Right lobe of liver (tissue), 6 donors: ENCODE data around the gene TTC9B. TPM values are rescaled to one million over a fixed set of nuclear protein-coding genes. Genes with fewer than 3 reads are reported as not detected.
A peak's percentile ranks its signal among the peaks of the same experiment; 100 is the strongest.

ENCODE experiments used
- ATAC-seq, 4 donors: fragments of 200-7000 bp; cut with Tn5 transposase; one replicate each; pipeline ENCODE4 v1.9.1; 2020; ENCODE audit warnings: mild to moderate bottlenecking in 4 of 4, moderate library complexity in 4 of 4
- DNase-seq, 3 donors: peaks; one replicate each; pipeline ENCODE4 v3.0.0-alpha.2; 2020
- H3K27ac ChIP-seq, 3 donors: fragments of 200-600 bp; one replicate each; pipeline ENCODE4 v1.8.0; 2022
- H3K27me3 ChIP-seq, 2 donors: fragments of 200-600 bp; one replicate each; pipeline ENCODE4 v1.8.0; 2022
- H3K36me3 ChIP-seq, 4 donors: fragments of 200-600 bp; sonication (generic) in 1 of 4; one replicate each; pipeline versions ENCODE4 v1.5.1 to v1.8.0; 2017 to 2022; ENCODE audit warnings: control low read depth in 1 of 4
- H3K4me1 ChIP-seq, 4 donors: fragments of 200-600 bp; sonication (generic) in 1 of 4; one replicate each; pipeline versions ENCODE4 v1.5.1 to v1.8.0; 2017 to 2022; ENCODE audit warnings: control low read depth in 1 of 4
- H3K4me3 ChIP-seq, 3 donors: fragments of 200-600 bp; one replicate each; pipeline ENCODE4 v1.8.0; 2022
- H3K9me3 ChIP-seq, 4 donors: fragments of 200-600 bp; sonication (generic) in 1 of 4; one replicate each; pipeline versions ENCODE4 v1.5.1 to v1.8.0; 2017 to 2022; ENCODE audit warnings: control low read depth in 1 of 4
- POLR2A ChIP-seq: fragments of 450-650 bp; IDR thresholded peaks from one replicate; pipeline ENCODE4 v1.6.1; 2017; ENCODE audit warnings: antibody characterized with exemption, mild to moderate bottlenecking
- WGBS: methylation state at CpG from one replicate; pipeline ENCODE4 v1.1.6; 2018; ENCODE audit warnings: low coverage, low lambda C conversion rate; ENCODE audit not compliant: insufficient coverage; ENCODE audit errors: missing lambda C conversion rate; 5-methylcytosine and 5-hydroxymethylcytosine counted together
- intact Hi-C, 2 donors: fragments of 100-400 bp; cut with DNase I; formaldehyde crosslinking; loops; one replicate each; pipeline versions ENCODE4 v1.11.2 to v1.14.1; 2022
- total RNA-seq, 6 experiments: library from RNA; depleted of rRNA in 2 of 6; stranded (reverse); fragments of >200 nt in 2 of 6; fragmentation: NEBNext Ultra II Directional in 3 of 6; extraction: Animal tissue kit (Norgen Biotek cat#: 25700) in 3 of 6; gene quantifications; one replicate each; pipeline versions ENCODE4 v1.1.0 to v1.2.4, GENCODE V29; 2016 to 2023
- TF ChIP-seq, protein P1 (sequence below), 4 donors: fragments of 200-600 bp in 3 of 4; fragments of 450-650 bp in 1 of 4; IDR thresholded peaks; one replicate each; pipeline versions ENCODE4 v1.5.1 to v1.8.0; 2016 to 2022; ENCODE audit warnings: antibody characterized with exemption in 4 of 4, mild to moderate bottlenecking in 2 of 4
- donor health status: DM: no; HTN: yes; CAD: no.
- donor health status: DM: no; HTN: no; CAD: no.
- donor health status: DM: no; HTN: no; CAD: no.
- donor health status: DM: no; HTN: yes; CAD: no.
- donor health status: DM: no; HTN: yes; CAD: no.

TTC9B gene
- total RNA-seq, 6 experiments from 2014 or later: not detected

DNA sequence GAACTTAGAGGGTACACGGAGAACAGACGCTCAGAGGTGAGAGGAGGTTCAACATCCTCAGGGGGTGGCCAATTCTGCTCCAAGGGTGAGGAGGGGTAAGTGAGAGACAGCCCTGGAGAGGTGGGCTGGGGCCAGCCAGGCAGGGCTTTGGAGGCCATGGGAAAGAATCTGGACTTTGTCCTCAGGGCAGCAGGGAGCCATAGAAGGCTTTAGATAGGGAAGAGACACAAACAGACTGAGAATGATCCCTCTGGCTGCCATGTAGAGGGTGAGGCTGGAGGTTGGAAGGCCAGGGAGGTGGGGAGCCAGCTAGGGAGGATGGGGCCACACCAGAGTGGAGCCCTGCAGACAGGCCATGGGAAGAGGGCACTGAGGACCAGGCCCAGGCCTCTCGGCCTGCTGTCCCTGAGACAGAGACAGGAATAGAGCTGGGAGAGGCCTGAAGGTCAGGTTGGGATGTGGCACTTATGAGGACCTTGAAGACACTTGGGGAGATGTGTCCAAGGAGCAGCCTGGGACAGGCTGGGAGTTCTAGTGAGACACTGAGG is 37.5 kb upstream of the TTC9B start:
- peak overlapping the region in 1 of 3 donors; percentile 84 for H3K27ac ChIP-seq
- no peak overlapping the region for H3K4me3 ChIP-seq
- TF ChIP-seq, protein P1, sequence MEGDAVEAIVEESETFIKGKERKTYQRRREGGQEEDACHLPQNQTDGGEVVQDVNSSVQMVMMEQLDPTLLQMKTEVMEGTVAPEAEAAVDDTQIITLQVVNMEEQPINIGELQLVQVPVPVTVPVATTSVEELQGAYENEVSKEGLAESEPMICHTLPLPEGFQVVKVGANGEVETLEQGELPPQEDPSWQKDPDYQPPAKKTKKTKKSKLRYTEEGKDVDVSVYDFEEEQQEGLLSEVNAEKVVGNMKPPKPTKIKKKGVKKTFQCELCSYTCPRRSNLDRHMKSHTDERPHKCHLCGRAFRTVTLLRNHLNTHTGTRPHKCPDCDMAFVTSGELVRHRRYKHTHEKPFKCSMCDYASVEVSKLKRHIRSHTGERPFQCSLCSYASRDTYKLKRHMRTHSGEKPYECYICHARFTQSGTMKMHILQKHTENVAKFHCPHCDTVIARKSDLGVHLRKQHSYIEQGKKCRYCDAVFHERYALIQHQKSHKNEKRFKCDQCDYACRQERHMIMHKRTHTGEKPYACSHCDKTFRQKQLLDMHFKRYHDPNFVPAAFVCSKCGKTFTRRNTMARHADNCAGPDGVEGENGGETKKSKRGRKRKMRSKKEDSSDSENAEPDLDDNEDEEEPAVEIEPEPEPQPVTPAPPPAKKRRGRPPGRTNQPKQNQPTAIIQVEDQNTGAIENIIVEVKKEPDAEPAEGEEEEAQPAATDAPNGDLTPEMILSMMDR (IDR thresholded peaks at IDR 0.05): no peak
- no peak for TF ChIP-seq POLR2A
- H3K9me3 ChIP-seq: no peaks in the 10 kb centered on the region
- intact Hi-C loops: no loop called here
- H3K4me1 ChIP-seq: peaks cover 0 to 51% (median 19%) of the 10 kb centered on the region in 4 donors
- peaks cover 0 to 21% (median under 1%) of the 10 kb centered on the region in 4 donors for H3K36me3 ChIP-seq
- 88% methylated on average over 2 of the region's 3 CpGs for WGBS
- no peaks in the 10 kb centered on the region for H3K27me3 ChIP-seq
- ATAC-seq: no peak
- DNase-seq: no peak

DNA sequence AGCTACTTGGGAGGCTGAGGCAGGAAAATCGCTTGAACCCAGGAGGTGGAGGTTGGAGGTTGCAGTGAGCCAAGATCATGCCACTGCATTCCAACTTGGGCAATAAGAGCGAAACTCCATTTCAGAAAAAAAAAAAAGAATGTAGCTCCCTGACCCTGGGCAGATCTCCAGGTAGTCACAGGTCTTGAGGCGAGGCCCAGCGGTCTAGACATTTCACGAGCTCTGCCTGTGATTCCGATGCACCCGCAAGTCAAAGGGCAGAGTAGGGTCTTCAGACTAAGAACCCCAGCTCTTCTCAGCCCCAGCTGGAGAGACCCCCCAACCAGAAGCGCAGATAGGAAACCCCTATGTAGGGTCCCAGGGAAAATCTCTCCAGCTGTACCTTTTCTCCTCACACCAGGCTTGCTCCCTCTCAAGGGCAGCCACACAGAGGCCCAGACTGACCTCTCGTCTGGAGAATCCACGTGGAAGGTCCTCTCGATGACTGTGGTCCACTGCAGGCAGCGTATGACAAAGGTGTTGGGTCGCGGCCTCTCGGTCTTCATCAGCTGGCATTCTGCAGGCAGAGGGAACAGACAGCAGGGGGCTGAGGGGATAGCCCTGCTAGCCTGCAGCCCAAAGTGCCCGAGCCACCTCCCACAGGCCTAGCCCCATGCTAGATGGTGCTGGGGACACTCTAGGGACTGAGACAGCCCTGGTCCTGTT is 36.7 kb upstream of the TTC9B start:
- Histone ChIP-seq H3K36me3 (peaks cover 0 to 21% (median under 1%) of the 10 kb centered on the region in 4 donors), H3K4me1 (peaks cover 0 to 51% (median 19%) of the 10 kb centered on the region in 4 donors), H3K4me3 (no peak overlapping the region), H3K9me3 (no peaks in the 10 kb centered on the region), H3K27ac (peak overlapping the region in 2 of 3 donors; percentile 11 to 84), H3K27me3 (no peaks in the 10 kb centered on the region)
- peak in 2 of 3 donors; percentile 57 to 71 for DNase-seq
- intact Hi-C loops: no loop called here
- peak in 1 of 4 donors; percentile 9 for ATAC-seq
- TF ChIP-seq, protein P1 (IDR thresholded peaks at IDR 0.05): no peak
- TF ChIP-seq POLR2A: no peak
- WGBS: 57% methylated on average over 3 of the region's 16 CpGs

GRCh38 chr19:40253611-40254092 is 35.5 kb upstream of the TTC9B start:
- Histone ChIP-seq H3K4me1 (peaks cover 0 to 51% (median 19%) of the 10 kb centered on the region in 4 donors), H3K27ac (no peak overlapping the region), H3K27me3 (no peaks in the 10 kb centered on the region), H3K9me3 (no peaks in the 10 kb centered on the region), H3K36me3 (peaks cover 0 to 21% (median under 1%) of the 10 kb centered on the region in 4 donors), H3K4me3 (no peak overlapping the region)
- ATAC-seq (no peak), DNase-seq (no peak)
- TF ChIP-seq POLR2A: no peak
- TF ChIP-seq, protein P1 (IDR thresholded peaks at IDR 0.05): no peak
- intact Hi-C loops: no loop called here
- 46% methylated on average over 7 of the region's 8 CpGs for WGBS

DNA sequence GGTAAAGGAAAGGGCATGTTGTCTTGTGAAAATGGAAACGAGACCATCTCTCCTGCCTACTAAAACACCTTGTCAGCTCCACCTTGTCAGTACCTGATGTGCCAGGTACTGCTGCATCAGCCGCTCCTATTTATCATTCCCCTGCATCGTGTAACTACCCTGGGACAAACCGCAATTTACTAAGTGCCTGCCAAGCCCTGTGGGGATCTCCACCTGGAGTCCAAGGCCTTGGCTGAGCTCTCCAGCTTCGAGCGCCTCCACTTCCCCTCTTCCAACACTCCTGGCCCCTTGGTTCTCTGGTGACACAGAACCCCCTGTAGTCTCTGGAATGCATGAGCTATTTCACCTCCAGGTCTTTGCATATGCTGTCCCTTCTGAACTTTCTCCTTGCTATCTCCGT is 34.2 kb upstream of the TTC9B start:
- no peaks in the 10 kb centered on the region for H3K9me3 ChIP-seq
- no peak for ATAC-seq
- H3K4me1 ChIP-seq: peaks cover 0 to 55% (median 16%) of the 10 kb centered on the region in 4 donors
- DNase-seq: no peak
- no peak overlapping the region for H3K4me3 ChIP-seq
- intact Hi-C loops: no loop called here
- H3K36me3 ChIP-seq: peaks cover 0 to 21% (median under 1%) of the 10 kb centered on the region in 4 donors
- no peaks in the 10 kb centered on the region for H3K27me3 ChIP-seq
- H3K27ac ChIP-seq: no peak overlapping the region
- WGBS: 57% methylated on average over 6 of the region's 7 CpGs
- TF ChIP-seq, protein P1 (IDR thresholded peaks at IDR 0.05): no peak
- TF ChIP-seq POLR2A: no peak
